SK-N-MC (cell line): ENCODE data around the gene NR5A2.

Source experiments
- DNase-seq: peaks from one replicate; pipeline ENCODE4 v3.0.0-alpha.2; 2011; ENCODE audit warnings: low read depth, low spot score
- H3K27ac ChIP-seq: fragments of 200-600 bp; sonication (generic); 2 replicates; pipeline ENCODE4 v1.5.1; 2016; ENCODE audit warnings: mixed run types
- H3K36me3 ChIP-seq: fragments of 200-600 bp; sonication (generic); 2 replicates; pipeline ENCODE4 v1.6.1; 2017; ENCODE audit warnings: antibody characterized with exemption, low read length, mixed read lengths; ENCODE audit not compliant: insufficient read depth
- H3K4me3 ChIP-seq: fragments of 200-600 bp; sonication (generic); 2 replicates; pipeline ENCODE4 v1.5.1; 2016
- H3K9ac ChIP-seq: fragments of 200-600 bp; sonication (generic); 2 replicates; pipeline ENCODE4 v1.8.0; 2017; ENCODE audit warnings: mixed run types, mixed read lengths; ENCODE audit not compliant: insufficient read length
- H3K9me3 ChIP-seq: fragments of 200-600 bp; sonication (generic); 2 replicates; pipeline ENCODE4 v1.6.1; 2017; ENCODE audit warnings: low read depth, mild to moderate bottlenecking, antibody characterized with exemption, low read length, moderate library complexity, mixed read lengths
- EZH2 ChIP-seq: fragments of 200-600 bp; sonication (generic); IDR thresholded peaks from one replicate; pipeline ENCODE4 v1.6.1; 2017; ENCODE audit warnings: antibody characterized with exemption
- FOXP2 ChIP-seq: optimal IDR thresholded peaks from 2 replicates; pipeline ENCODE3; 2011; ENCODE audit warnings: mild to moderate bottlenecking, moderate library complexity; ENCODE audit not compliant: insufficient read depth; ENCODE audit errors: extremely low read length, control extremely low read depth
- POLR2AphosphoS5 ChIP-seq: IDR thresholded peaks from 2 replicates; pipeline ENCODE4 v1.6.1; 2012; ENCODE audit warnings: mild to moderate bottlenecking, low read depth, low read length, borderline replicate concordance

NR5A2 gene

DNA sequence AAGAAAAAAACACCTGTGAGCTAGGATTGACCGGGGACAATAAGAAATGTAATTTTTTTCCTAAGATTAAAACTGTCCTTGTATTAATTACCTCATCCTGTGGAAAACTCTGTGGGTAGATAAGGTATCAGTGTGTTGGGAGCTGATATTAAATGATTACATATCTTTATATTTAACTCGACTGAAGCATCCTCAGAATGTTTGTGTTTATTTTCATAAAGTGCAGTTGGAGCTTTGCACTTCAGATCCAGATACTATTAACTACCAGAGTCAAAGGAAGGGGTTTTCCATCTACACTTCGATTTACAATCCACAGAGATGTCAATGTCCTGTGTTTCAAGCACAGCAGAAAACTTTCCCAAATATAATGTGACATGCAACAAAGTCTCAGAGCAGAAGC lies 164.5 kb downstream of the NR5A2 start:
- no peak overlapping the region for H3K27ac ChIP-seq
- H3K9me3 ChIP-seq: no peaks in the 10 kb centered on the region
- H3K9ac ChIP-seq: no peak overlapping the region
- no peak for TF ChIP-seq POLR2AphosphoS5
- TF ChIP-seq EZH2: no peak
- no peak for TF ChIP-seq FOXP2
- no peaks in the 10 kb centered on the region for H3K36me3 ChIP-seq
- no peak overlapping the region for H3K4me3 ChIP-seq
- DNase-seq: no peak

DNA sequence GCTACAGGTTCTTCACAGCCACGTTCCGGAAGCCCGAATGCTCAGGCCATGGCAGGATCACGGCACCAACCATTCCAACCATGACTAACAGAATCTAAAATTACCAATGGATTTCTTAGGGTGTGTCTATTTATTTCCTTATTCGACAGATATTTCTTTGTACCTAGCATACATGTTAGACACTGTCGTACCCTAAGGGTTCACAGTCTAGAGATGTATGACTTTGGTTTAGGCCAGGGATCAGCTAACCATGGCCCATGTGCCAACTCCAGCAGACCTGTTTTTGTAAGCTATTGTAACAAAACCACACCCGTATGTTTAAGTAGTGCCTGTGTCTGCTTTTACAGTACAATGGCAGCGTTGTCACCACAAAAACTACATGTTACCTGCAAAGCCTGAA lies 167.0 kb downstream of the NR5A2 start:
- no peaks in the 10 kb centered on the region for H3K9me3 ChIP-seq
- H3K36me3 ChIP-seq: no peaks in the 10 kb centered on the region
- TF ChIP-seq FOXP2 (no peak), POLR2AphosphoS5 (no peak), EZH2 (no peak)
- H3K27ac ChIP-seq: no peak overlapping the region
- no peak overlapping the region for H3K4me3 ChIP-seq
- H3K9ac ChIP-seq: no peak overlapping the region
- no peak for DNase-seq

DNA sequence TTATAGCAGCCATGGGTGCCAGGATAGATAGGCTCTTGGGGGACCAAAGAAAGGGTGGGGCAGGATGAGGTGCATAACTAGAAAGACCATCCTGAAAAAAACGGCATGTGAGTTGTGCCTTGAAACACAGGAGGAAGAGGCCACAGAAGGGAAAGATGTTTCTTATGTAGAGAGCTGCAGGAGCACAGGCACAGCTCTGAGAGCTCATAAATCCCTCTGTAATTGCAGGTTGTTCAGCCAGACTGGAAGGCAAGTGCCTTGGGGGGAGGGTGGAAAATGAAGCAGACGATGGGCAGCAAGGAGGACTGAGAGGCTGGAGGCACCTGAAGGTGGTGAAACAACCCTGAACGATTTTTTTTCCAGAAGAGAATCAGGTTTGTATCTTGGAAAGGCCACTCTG lies 170.7 kb downstream of the NR5A2 start:
- Histone ChIP-seq H3K36me3 (no peaks in the 10 kb centered on the region), H3K27ac (no peak overlapping the region), H3K4me3 (no peak overlapping the region), H3K9ac (no peak overlapping the region), H3K9me3 (no peaks in the 10 kb centered on the region)
- no peak for TF ChIP-seq POLR2AphosphoS5
- no peak for TF ChIP-seq FOXP2
- TF ChIP-seq EZH2: no peak
- DNase-seq: no peak

DNA sequence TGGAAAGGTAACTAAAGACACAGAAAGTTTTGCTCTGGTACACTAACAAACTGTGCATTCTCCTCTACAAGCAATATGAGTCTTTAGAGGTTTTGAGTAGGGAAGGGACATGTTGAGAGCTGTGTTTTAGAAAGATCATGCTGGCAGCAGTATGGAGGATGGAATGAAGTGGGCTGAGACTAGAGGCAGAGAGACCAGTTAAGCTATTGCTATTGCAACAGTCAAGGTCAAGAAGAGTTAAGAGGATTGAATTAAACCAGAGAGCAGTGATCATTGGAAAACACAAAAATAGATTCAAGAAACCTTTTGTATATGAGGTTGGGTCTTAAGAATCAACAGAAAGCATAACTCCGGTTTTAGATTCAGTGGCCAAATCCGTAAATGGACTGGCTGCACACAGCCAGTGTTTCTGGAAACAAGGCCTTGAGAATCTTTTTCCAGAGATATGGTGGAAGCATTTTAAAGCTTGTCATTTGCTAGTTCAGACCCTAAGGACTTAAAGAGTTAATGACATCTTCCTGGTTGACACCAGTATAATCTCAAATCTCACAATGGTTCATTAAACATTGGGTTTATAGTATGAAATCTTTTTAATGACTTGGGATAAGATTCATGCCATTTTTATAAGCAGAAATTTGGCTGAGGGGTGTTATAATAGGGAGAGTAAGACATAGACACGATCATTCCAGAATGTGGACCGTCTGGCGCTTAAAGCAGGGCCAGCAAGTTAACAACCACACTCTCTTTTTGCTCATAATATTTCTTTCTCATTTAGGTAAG lies 177.9 kb downstream of the NR5A2 start:
- H3K27ac ChIP-seq: no peak overlapping the region
- no peak for DNase-seq
- H3K9ac ChIP-seq: no peak overlapping the region
- H3K9me3 ChIP-seq: no peaks in the 10 kb centered on the region
- no peak overlapping the region for H3K4me3 ChIP-seq
- no peaks in the 10 kb centered on the region for H3K36me3 ChIP-seq
- TF ChIP-seq EZH2 (no peak), POLR2AphosphoS5 (no peak), FOXP2 (no peak)

DNA sequence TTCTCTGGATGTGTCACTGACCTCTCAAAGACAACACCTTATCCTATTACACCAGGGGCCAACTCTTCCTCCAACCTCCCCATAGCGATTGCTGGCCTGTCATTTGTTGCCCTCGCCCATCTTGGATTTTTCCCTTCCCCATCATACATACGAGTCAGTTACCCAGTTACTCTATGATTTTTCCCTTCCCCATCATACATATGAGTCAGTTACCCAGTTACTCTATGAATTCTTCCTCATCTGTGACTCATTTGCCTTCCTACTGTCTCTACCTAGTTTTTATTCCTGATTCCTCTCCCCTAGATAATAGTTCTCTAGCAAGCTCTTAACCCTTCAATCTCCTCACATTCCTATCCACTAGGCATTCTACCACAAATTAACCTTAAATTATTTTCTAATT lies 178.8 kb downstream of the NR5A2 start:
- H3K9ac ChIP-seq: no peak overlapping the region
- H3K27ac ChIP-seq: no peak overlapping the region
- H3K36me3 ChIP-seq: no peaks in the 10 kb centered on the region
- TF ChIP-seq FOXP2: no peak
- no peak for TF ChIP-seq EZH2
- no peak for TF ChIP-seq POLR2AphosphoS5
- H3K9me3 ChIP-seq: no peaks in the 10 kb centered on the region
- DNase-seq: no peak
- H3K4me3 ChIP-seq: no peak overlapping the region

DNA sequence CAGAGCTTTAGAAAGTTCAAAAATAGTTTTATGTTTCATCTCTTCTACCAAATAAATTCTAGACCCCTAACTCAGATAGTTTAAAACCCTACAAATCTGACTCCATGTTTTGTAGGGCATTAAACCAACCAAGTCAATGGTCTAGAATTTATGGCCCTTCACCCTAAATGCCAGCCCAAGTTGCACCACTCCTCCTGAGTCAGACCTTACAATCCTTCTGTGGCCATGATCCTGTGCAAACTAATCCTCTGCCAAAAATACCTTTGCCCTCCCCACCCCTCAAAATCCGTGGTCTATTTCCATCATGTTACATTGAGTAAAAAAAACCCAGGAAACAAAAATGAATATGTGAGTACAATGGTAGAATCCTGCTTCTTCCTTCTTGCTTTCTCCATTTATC lies 179.3 kb downstream of the NR5A2 start:
- no peak for TF ChIP-seq POLR2AphosphoS5
- TF ChIP-seq FOXP2: no peak
- TF ChIP-seq EZH2: no peak
- Histone ChIP-seq H3K4me3 (no peak overlapping the region), H3K36me3 (no peaks in the 10 kb centered on the region), H3K27ac (no peak overlapping the region), H3K9ac (no peak overlapping the region), H3K9me3 (no peaks in the 10 kb centered on the region)
- DNase-seq: no peak

DNA sequence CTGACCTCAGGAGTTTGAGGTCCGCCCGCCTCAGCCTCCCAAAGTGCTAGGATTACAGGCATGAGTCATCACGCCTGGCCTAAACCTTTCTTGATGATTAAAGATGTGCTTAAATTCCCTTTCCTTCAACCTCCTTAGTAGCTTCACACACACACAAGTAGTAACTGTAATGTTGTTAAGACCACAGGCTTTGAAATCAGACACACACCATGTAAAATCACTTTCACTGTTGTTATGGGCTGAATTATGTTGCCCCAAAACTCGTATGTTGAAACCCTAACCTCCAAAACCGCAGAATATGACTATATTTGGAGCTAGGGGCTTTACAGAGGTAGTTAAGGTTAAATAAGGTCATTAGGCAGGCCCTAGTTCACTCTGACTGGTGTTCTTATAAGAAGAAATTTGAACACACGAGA lies 180.2 kb downstream of the NR5A2 start:
- Histone ChIP-seq H3K36me3 (no peaks in the 10 kb centered on the region), H3K4me3 (no peak overlapping the region), H3K9me3 (no peaks in the 10 kb centered on the region), H3K27ac (no peak overlapping the region), H3K9ac (no peak overlapping the region)
- no peak for DNase-seq
- TF ChIP-seq FOXP2 (no peak), POLR2AphosphoS5 (no peak), EZH2 (no peak)

DNA sequence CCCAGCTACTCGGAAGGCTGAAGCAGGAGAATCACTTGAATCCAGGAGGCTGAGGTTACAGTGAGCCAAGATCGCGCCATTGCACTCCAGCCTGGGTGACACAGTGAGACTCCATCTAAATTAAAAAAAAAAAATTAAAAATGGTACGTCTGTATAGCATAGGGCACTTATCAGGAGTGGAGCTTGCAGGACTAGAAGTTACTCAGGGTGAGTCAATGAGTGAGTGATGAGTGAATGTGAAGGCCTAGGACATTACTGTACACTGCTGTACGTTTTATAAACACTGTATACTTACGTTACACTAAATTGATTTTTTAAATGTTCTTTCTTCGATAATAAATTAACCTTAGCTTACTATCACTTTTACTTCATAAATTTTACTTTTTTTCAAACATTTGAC lies 183.6 kb downstream of the NR5A2 start:
- Histone ChIP-seq H3K4me3 (no peak overlapping the region), H3K27ac (no peak overlapping the region), H3K9ac (no peak overlapping the region), H3K9me3 (no peaks in the 10 kb centered on the region), H3K36me3 (no peaks in the 10 kb centered on the region)
- no peak for TF ChIP-seq FOXP2
- TF ChIP-seq EZH2: no peak
- no peak for TF ChIP-seq POLR2AphosphoS5
- DNase-seq: no peak

DNA sequence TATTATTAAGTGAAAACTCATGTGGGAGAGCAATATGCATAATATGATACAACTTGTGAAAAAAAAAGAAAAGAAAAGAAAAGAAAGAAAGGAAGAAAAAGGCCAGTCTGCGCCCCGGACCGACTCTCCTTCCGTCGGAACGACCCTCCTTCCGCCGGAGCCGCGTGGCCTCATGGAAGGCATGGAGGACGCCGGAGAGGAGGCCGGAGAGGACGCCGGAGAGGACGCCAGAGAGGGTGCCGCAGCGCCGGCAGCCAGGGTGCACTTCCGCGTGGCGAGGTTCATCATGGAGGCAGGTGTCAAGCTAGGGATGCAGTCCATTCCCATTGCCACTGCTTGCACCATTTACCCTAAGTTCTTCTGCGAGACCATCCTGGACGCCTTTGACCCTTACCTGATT lies 185.9 kb downstream of the NR5A2 start:
- no peaks in the 10 kb centered on the region for H3K36me3 ChIP-seq
- H3K9me3 ChIP-seq: no peaks in the 10 kb centered on the region
- H3K4me3 ChIP-seq: no peak overlapping the region
- TF ChIP-seq EZH2 (no peak), FOXP2 (no peak), POLR2AphosphoS5 (no peak)
- no peak overlapping the region for H3K27ac ChIP-seq
- DNase-seq: no peak
- no peak overlapping the region for H3K9ac ChIP-seq

DNA sequence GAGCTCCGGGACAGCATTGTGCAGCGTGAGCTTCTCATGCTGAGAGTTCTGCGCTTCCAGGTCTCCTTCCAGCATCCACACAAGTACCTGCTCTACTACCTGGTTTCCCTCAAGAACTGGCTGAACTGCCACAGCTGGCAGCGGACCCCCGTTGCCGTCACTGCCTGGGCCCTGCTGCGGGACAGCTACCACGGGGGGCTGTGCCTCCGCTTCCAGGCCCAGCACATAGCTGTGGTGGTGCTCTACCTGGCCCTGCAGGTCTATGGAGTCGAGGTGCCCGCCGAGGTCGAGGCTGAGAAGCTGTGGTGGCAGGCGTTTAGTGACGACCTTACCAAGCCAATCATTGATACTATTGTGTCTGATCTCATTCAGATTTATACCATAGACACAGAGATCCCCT lies 186.4 kb downstream of the NR5A2 start:
- H3K36me3 ChIP-seq: no peaks in the 10 kb centered on the region
- H3K9ac ChIP-seq: no peak overlapping the region
- TF ChIP-seq POLR2AphosphoS5 (no peak), EZH2 (no peak), FOXP2 (no peak)
- H3K27ac ChIP-seq: no peak overlapping the region
- H3K9me3 ChIP-seq: no peaks in the 10 kb centered on the region
- H3K4me3 ChIP-seq: no peak overlapping the region
- DNase-seq: no peak
